Measurements from ENCODE around the gene MAP4K2. TPM values are rescaled to one million over a fixed set of nuclear protein-coding genes. Genes with fewer than 3 reads are reported as not detected.

The MAP4K2 gene
- total and polyA plus RNA-seq, 8 donors, result 6.1 to 24.0 (median 7.7) TPM

GRCh38 chr11:64757549-64758329 is 45.3 kb downstream of the MAP4K2 start:
- TF ChIP-seq CTCF (IDR thresholded peaks at IDR 0.05), result no peak
- Histone ChIP-seq H3K9me3 (no peaks in the 10 kb centered on the region), H3K4me1 (no peaks in the 10 kb centered on the region), H3K4me3 (no peak overlapping the region), H3K36me3 (peaks cover 0 to 1% (median 0%) of the 10 kb centered on the region in 3 donors), H3K27me3 (no peaks in the 10 kb centered on the region), H3K27ac (no peak overlapping the region)
- intact Hi-C loops (cut with DNase I), result no loop called here
- peak in 2 of 6 donors; percentile 12 to 48 for DNase-seq
- no peak for FAIRE-seq
- WGBS, 2 donors, result 84 to 88% methylated on average over 19 of the region's 19 CpGs
- no peak for ATAC-seq

- DNase-seq, result peak in 1 of 6 donors; percentile 28
- intact Hi-C loops (cut with DNase I), result no loop called here
- Histone ChIP-seq H3K36me3 (no peaks in the 10 kb centered on the region), H3K9me3 (no peaks in the 10 kb centered on the region), H3K4me1 (no peaks in the 10 kb centered on the region), H3K4me3 (no peak overlapping the region), H3K27ac (no peak overlapping the region), H3K27me3 (no peaks in the 10 kb centered on the region)
- ATAC-seq, result no peak
- 83 to 86% methylated on average over 13 of the region's 13 CpGs for WGBS, 2 donors
- no peak for FAIRE-seq
- no peak for TF ChIP-seq CTCF (IDR thresholded peaks at IDR 0.05)
Measured at GRCh38 chr11:64755681-64756361, 47.2 kb downstream of the MAP4K2 start.

- Histone ChIP-seq H3K4me1 (no peaks in the 10 kb centered on the region), H3K36me3 (no peaks in the 10 kb centered on the region), H3K27ac (no peak overlapping the region), H3K9me3 (no peaks in the 10 kb centered on the region), H3K4me3 (no peak overlapping the region), H3K27me3 (no peaks in the 10 kb centered on the region)
- 90 to 94% methylated on average over 20 to 21 of the region's 21 CpGs for WGBS, 2 donors
- intact Hi-C loops (cut with DNase I), result no loop called here
- peak in 3 of 6 donors; percentile 11 to 44 (median 42) for DNase-seq
- TF ChIP-seq CTCF (IDR thresholded peaks at IDR 0.05), result no peak
- no peak for ATAC-seq
- no peak for FAIRE-seq
Measured at GRCh38 chr11:64754919-64755662, 47.9 kb downstream of the MAP4K2 start.

- no peaks in the 10 kb centered on the region for H3K4me1 ChIP-seq
- TF ChIP-seq CTCF (IDR thresholded peaks at IDR 0.05), result no peak
- FAIRE-seq (no peak), ATAC-seq (no peak), DNase-seq (peak in 3 of 6 donors; percentile 11 to 55 (median 41))
- H3K36me3 ChIP-seq, result no peaks in the 10 kb centered on the region
- no peak overlapping the region for H3K27ac ChIP-seq
- no peak overlapping the region for H3K4me3 ChIP-seq
- H3K9me3 ChIP-seq, result no peaks in the 10 kb centered on the region
- intact Hi-C loops (cut with DNase I), result no loop called here
- 82 to 86% methylated on average over 25 to 26 of the region's 26 CpGs for WGBS, 2 donors
- H3K27me3 ChIP-seq, result no peaks in the 10 kb centered on the region
Measured at GRCh38 chr11:64754124-64754918, 48.7 kb downstream of the MAP4K2 start.

All from pancreas (tissue), 10 donors.